Stimulated activated CD4-positive, alpha-beta T cell treated with anti-CD3 and anti-CD28 coated beads, Interleukin-4, amount 100 ng/mL, for 48 hours (primary cell): ENCODE results near the gene CTNND2.

ENCODE experiments used
- DNase-seq, 2 donors: peaks; one replicate each; pipeline ENCODE4 v3.0.0-alpha.2; 2020; ENCODE audit warnings: low read depth in 2 of 2

The CTNND2 gene

DNA sequence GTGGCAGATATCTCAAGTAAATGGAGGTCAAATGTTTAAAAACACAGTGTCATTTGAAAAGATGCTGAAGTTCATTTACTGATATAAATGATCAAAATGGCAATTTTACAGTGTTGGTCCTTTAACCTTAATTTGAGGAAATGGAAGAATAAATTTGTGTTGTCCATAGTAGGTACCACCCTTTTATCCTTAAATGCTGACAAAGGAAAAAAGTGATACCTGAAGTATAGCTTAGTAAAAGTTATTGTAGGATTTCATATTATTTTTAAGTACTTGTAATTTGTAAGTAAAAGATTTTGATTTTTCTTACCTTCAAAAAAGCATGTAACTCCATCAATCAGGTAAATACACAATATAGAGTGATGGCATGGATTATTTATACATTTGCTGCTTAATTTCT, 976.6 kb downstream of the CTNND2 start:
- no peak for DNase-seq

DNA sequence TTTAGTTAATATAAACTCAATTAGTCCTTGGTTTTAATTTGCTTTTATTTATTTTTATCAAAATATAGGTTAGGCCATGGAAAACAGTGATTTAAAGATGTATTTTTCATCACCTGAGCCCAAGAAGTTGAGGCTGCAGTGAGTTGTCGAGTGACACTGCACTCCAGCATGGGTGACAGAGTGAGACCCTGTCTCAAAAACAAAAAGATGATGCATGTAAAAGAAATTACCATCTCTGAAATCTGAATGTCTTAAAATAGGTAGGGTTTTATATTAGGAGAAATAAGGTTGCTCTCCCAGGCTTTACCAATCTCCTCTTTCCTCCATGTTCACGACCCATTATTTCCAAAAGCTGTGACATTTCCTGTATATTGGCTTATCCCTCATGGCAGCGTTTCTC, 980.9 kb downstream of the CTNND2 start:
- DNase-seq: no peak
